HG03159 (cell line): ENCODE data around the gene DPEP3.

Experiments used
- ATAC-seq: cut with Tn5 transposase; IDR thresholded peaks from one replicate; pipeline ENCODE4 v1.9.1; 2021; ENCODE audit warnings: mild to moderate bottlenecking, moderate library complexity; ENCODE audit not compliant: unreplicated experiment

DPEP3 gene

GRCh38 chr16:67932462-67932840, 47.8 kb downstream of the DPEP3 start:
- ATAC-seq, result no peak

DNA sequence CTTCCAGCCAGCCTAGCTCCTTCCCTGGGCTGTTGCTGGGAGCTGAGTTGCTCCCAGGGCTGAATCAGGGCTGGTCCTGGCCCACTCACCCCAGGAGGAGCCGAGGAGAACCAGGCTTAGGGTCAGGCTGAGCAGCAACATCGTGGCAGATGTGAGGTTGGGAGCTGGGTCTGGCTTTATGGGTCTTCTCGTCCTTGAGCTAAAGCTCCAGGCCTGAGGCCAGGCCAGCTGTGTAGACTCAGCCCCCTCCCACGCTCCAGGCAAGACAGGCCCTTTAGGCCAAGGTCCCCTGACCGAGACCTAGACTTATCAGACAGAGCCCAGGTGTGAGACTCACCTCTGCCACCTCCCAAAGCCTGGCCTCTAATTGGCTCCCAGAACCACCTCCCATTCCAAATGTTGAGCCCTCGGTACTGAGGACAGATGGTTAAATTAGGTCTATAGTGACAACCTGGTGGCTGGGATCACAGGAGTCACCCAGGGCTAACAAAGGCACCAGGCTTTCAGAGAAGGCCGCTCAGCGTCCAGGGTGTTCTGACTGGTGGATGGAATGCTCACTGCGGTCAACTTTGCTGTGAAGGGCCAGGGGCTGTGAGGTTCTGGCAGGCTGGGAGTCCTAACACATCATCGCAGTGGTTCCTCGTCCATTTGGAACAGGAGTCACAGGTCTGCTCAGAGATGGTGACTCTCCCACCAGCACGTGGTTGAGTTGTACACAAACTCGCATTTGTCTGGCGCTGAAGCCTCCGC, 48.4 kb downstream of the DPEP3 start, which contains the start of gene CTRL:
Gene CTRL, minus strand, starts transcription at position 151 of the 750 bp plus-strand sequence. Its CDS starts 10 bp downstream, at position 141.
- ATAC-seq, result no peak

DNA sequence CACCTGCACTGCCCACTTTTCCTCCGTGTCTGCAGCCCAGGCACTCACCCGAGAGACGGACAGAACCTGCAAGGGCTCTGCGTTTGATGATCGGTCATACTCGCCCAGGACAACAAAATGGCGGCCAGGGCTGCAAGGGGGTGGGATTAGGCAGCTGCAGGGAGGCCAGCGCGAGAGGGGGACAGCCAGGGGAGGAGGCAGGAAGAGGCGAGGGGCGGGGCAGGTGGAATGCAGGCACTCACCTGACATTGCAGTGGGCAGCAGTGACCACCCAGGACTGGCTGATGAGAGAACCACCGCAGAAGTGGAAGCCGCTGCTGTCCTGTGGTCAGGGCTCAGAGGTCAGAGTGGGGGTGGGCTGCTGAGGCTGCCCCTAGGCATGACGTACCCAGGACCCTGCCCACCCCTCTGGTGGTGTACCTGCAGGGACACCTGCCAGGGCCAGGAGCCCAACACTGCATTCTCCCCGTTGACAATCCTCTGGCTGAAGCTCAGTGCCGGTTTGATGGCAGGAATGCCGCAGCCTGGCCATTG, 49.6 kb downstream of the DPEP3 start:
- ATAC-seq, result no peak

GRCh38 chr16:67930191-67930590, 50.1 kb downstream of the DPEP3 start:
- no peak for ATAC-seq

GRCh38 chr16:67928561-67929364, 51.5 kb downstream of the DPEP3 start:
- peak; percentile 58 for ATAC-seq

GRCh38 chr16:67928147-67928546, 52.2 kb downstream of the DPEP3 start:
- no peak for ATAC-seq

DNA sequence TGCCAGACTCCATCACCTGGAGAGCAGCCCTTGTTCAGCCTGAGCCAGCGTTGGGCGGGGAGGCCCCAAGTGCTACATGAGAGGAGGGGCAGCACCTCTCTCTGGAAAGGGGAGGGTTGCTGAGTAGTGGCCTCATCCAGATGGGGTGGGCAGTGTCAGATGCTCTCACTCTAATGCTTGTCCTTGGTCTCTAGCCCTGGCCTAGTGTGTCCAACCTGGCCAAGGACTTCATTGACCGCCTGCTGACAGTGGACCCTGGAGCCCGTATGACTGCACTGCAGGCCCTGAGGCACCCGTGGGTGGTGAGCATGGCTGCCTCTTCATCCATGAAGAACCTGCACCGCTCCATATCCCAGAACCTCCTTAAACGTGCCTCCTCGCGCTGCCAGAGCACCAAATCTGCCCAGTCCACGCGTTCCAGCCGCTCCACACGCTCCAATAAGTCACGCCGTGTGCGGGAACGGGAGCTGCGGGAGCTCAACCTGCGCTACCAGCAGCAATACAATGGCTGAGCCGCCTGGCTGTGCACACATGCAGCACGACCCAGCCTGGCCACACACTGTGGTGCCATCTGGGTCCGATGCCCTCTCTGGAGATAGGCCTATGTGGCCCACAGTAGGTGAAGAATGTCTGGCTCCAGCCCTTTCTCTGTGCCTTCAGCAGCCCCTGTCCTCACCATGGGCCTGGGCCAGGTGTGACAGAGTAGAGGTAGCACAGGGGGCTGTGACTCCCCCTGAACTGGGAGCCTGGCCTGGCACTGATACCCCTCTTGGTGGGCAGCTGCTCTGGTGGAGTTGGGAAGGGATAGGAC, 53.0 kb downstream of the DPEP3 start:
- ATAC-seq, result no peak

- no peak for ATAC-seq
These were observed 54.0 kb downstream of the DPEP3 start for GRCh38 chr16:67926181-67926750.
